ENCODE data around the gene PRKG1. TPM values are rescaled to one million over a fixed set of nuclear protein-coding genes. Genes with fewer than 3 reads are reported as not detected.

Gene PRKG1
- total RNA-seq, 1 experiment from 2014 or later: 10.4 TPM

GRCh38 chr10:51876979-51877378 lies 802.7 kb downstream of the PRKG1 start:
- no peak overlapping the region for H2AK5ac ChIP-seq (ENCODE audit: insufficient read length, low read length)
- Mint-ChIP-seq H3K4me1 (peaks cover 19 to 25% of the 10 kb centered on the region in 2 experiments), H3K27ac (peak overlapping the region in 2 of 3 experiments; percentile 3 to 87; a peak in 5 of 7 replicates)

More at GRCh38 chr10:51876979-51877378, 802.7 kb downstream of the PRKG1 start:
- Histone ChIP-seq H3K27ac (ENCODE audit: insufficient read length, low read depth, low read length) (no peak overlapping the region), H3T11ph (ENCODE audit: low read length) (no peak overlapping the region), H4K8ac (replicated peaks; ENCODE audit: insufficient read length, low read depth, low read length) (no peak overlapping the region), H3K27me3 (ENCODE audit: insufficient read depth, low read length) (no peaks in the 10 kb centered on the region), H4K91ac (ENCODE audit: insufficient read length, low read depth, low read length) (no peak overlapping the region), H3K4ac (ENCODE audit: low read depth, low read length) (no peak overlapping the region), H4K5ac (ENCODE audit: insufficient read length, low read depth, low read length) (no peak overlapping the region), H3K14ac (ENCODE audit: insufficient read depth, low read length) (no peak overlapping the region), H3K23ac (ENCODE audit: insufficient read length, low read depth, low read length) (no peak overlapping the region), H3K79me2 (ENCODE audit: insufficient read depth, low read length) (no peaks in the 10 kb centered on the region), H3K56ac (ENCODE audit: insufficient read length, low read depth, low read length) (no peak overlapping the region), H2BK20ac (ENCODE audit: low read depth, low read length, poor library complexity, severe bottlenecking) (no peak overlapping the region), H3K79me1 (ENCODE audit: insufficient read depth, low read depth, low read length, poor library complexity, severe bottlenecking) (no peaks in the 10 kb centered on the region), H4K20me1 (ENCODE audit: control insufficient read depth, insufficient read depth, insufficient read length) (no peaks in the 10 kb centered on the region), H2BK15ac (ENCODE audit: low read depth, low read length) (no peak overlapping the region), H2BK12ac (ENCODE audit: insufficient read length, low read depth, low read length) (no peak overlapping the region), H3K9me3 (ENCODE audit: control insufficient read depth, low read depth, low read length) (no peaks in the 10 kb centered on the region), H3K9ac (ENCODE audit: extremely low read depth, insufficient read length, low read length) (no peak overlapping the region), H3K4me1 (ENCODE audit: insufficient read depth, low read length) (0 out of 2 replicates have a peak, but pooled peaks cover 2% of the 10 kb centered on the region), H2AFZ (ENCODE audit: low read length) (no peak overlapping the region), H2BK120ac (ENCODE audit: low read depth, low read length, poor library complexity, severe bottlenecking) (no peak overlapping the region), H3K4me2 (ENCODE audit: insufficient read depth, insufficient read length, low read length) (no peak overlapping the region), H2BK5ac (ENCODE audit: insufficient read length, low read length) (no peak overlapping the region), H3K23me2 (ENCODE audit: insufficient read length, low read depth, low read length, poor library complexity, severe bottlenecking) (no peaks in the 10 kb centered on the region), H3K18ac (ENCODE audit: insufficient read length, low read depth, low read length) (no peak overlapping the region)
- WGBS (ENCODE audit: extremely low coverage, insufficient read length, low lambda C conversion rate): no CpG with 5 or more reads among the region's 2 CpGs
- no peak for DNase-seq
- Mint-ChIP-seq H3K36me3 (ENCODE audit: insufficient read depth in 1 of 3, low read depth in 3 of 3) (peaks cover 0 to 2% (median 0%) of the 10 kb centered on the region in 3 experiments; a peak in 3 of 7 replicates), H3K4me3 (no peak overlapping the region), H3K27me3 (ENCODE audit: low read depth) (no peaks in the 10 kb centered on the region), H3K9me3 (peaks cover 0 to 4% of the 10 kb centered on the region in 2 experiments; a peak in 1 of 5 replicates)
- TF ChIP-seq CTCF (conservative IDR thresholded peaks at IDR 0.05): no peak

Data from H9 (cell line).